Vagina (tissue), 2 donors: Measurements from ENCODE around the gene C10orf120. TPM values are rescaled to one million over a fixed set of nuclear protein-coding genes. Genes with fewer than 3 reads are reported as not detected.

Source experiments
- DNase-seq, 2 donors: peaks; one replicate each; pipeline ENCODE4 v3.0.0-alpha.2; 2017; ENCODE audit errors: extremely low spot score in 2 of 2
- H3K27ac ChIP-seq: fragments of 200-600 bp; sonication (generic); one replicate; pipeline ENCODE4 v1.5.1; 2019
- H3K27me3 ChIP-seq: fragments of 200-600 bp; sonication (generic); one replicate; pipeline ENCODE4 v1.5.1; 2019
- H3K36me3 ChIP-seq, 2 donors: fragments of 200-600 bp; sonication (generic); one replicate each; pipeline ENCODE4 v1.5.1; 2017 to 2019
- H3K4me1 ChIP-seq: fragments of 200-600 bp; sonication (generic); one replicate; pipeline ENCODE4 v1.5.1; 2019
- H3K4me3 ChIP-seq, 2 donors: fragments of 200-600 bp; sonication (generic); 1 replicate in 1 of 2; 2 replicates in 1 of 2; pipeline ENCODE4 v1.5.1; 2016 to 2019
- H3K9me3 ChIP-seq: fragments of 200-600 bp; sonication (generic); one replicate; pipeline ENCODE4 v1.5.1; 2019
- CTCF ChIP-seq, 3 experiments: fragments of 450-650 bp in 2 of 3; fragments of 200-600 bp in 1 of 3; sonication (generic) in 1 of 3; IDR thresholded peaks; one replicate each; pipeline ENCODE4 v1.5.1; 2017 to 2019; ENCODE audit warnings: antibody characterized with exemption in 3 of 3, mild to moderate bottlenecking in 2 of 3, moderate library complexity in 2 of 3
- POLR2A ChIP-seq, 2 donors: fragments of 450-650 bp; IDR thresholded peaks; one replicate each; pipeline ENCODE4 v1.6.1; 2017; ENCODE audit warnings: antibody characterized with exemption in 2 of 2, mild to moderate bottlenecking in 2 of 2, moderate library complexity in 2 of 2
- POLR2AphosphoS5 ChIP-seq, 2 donors: sonication (generic); formaldehyde crosslinking; IDR thresholded peaks; one replicate each; pipeline ENCODE4 v1.9.0; 2017; ENCODE audit warnings: antibody characterized with exemption in 2 of 2, mild to moderate bottlenecking in 2 of 2, low read depth in 1 of 2; ENCODE audit not compliant: insufficient read depth in 1 of 2
- intact Hi-C: fragments of 100-400 bp; cut with DNase I; formaldehyde crosslinking; loops from one replicate; pipeline ENCODE4 v1.15.1; 2023
- total RNA-seq: library from RNA; depleted of rRNA; stranded (reverse); fragments of >200 nt; gene quantifications from one replicate; pipeline ENCODE4 v1.2.3, GENCODE V29; 2016

The C10orf120 gene
- not detected for total RNA-seq

GRCh38 chr10:122699796-122700455 lies at the start of gene C10orf120:
Gene C10orf120, minus strand, starts transcription at chr10:122699846. Its CDS starts 56 bp downstream, at chr10:122699790.
- no peak within 1 kb of the TSS for H3K4me3 ChIP-seq
- no peaks in the 10 kb centered on the region for H3K9me3 ChIP-seq
- no peak for TF ChIP-seq POLR2A (IDR thresholded peaks at IDR 0.05)
- no peak for TF ChIP-seq POLR2AphosphoS5 (IDR thresholded peaks at IDR 0.05; ENCODE audit: insufficient read depth in 1 of 2, low read depth in 1 of 2)
- no peak for TF ChIP-seq CTCF (IDR thresholded peaks at IDR 0.05)
- no peaks in the 10 kb centered on the region for H3K4me1 ChIP-seq
- H3K27me3 ChIP-seq = no peaks in the 10 kb centered on the region
- intact Hi-C loops = loop anchor here (10.0 kb wide), 1 partner anchor 55 kb away; no protein-coding TSS in a partner anchor
- H3K36me3 ChIP-seq = no peaks in the 10 kb centered on the region
- H3K27ac ChIP-seq = no peak within 1 kb of the TSS
- no peak for DNase-seq

- no peaks in the 10 kb centered on the region for H3K4me1 ChIP-seq
- intact Hi-C loops = no loop called here
- no peak for DNase-seq
- H3K9me3 ChIP-seq = no peaks in the 10 kb centered on the region
- H3K36me3 ChIP-seq = no peaks in the 10 kb centered on the region
- H3K27me3 ChIP-seq = no peaks in the 10 kb centered on the region
- H3K27ac ChIP-seq = no peak overlapping the region
- H3K4me3 ChIP-seq = no peak overlapping the region
- TF ChIP-seq CTCF (IDR thresholded peaks at IDR 0.05) (no peak), POLR2AphosphoS5 (IDR thresholded peaks at IDR 0.05; ENCODE audit: insufficient read depth in 1 of 2, low read depth in 1 of 2) (no peak), POLR2A (IDR thresholded peaks at IDR 0.05) (no peak)
Observed at GRCh38 chr10:122748496-122748895, 48.9 kb upstream of the C10orf120 start.

- TF ChIP-seq POLR2AphosphoS5 (IDR thresholded peaks at IDR 0.05; ENCODE audit: insufficient read depth in 1 of 2, low read depth in 1 of 2) (no peak), POLR2A (IDR thresholded peaks at IDR 0.05) (no peak), CTCF (IDR thresholded peaks at IDR 0.05) (no peak)
- DNase-seq = no peak
- Histone ChIP-seq H3K36me3 (no peaks in the 10 kb centered on the region), H3K27me3 (no peaks in the 10 kb centered on the region), H3K4me3 (no peak overlapping the region), H3K4me1 (no peaks in the 10 kb centered on the region), H3K9me3 (no peaks in the 10 kb centered on the region), H3K27ac (no peak overlapping the region)
- intact Hi-C loops = no loop called here
Observed at GRCh38 chr10:122746408-122746807, 46.8 kb upstream of the C10orf120 start.

GRCh38 chr10:122744257-122744656 lies 44.6 kb upstream of the C10orf120 start:
- no peaks in the 10 kb centered on the region for H3K36me3 ChIP-seq
- no peak for DNase-seq
- no peaks in the 10 kb centered on the region for H3K9me3 ChIP-seq
- no peaks in the 10 kb centered on the region for H3K4me1 ChIP-seq
- no peaks in the 10 kb centered on the region for H3K27me3 ChIP-seq
- H3K4me3 ChIP-seq = no peak overlapping the region
- TF ChIP-seq CTCF (IDR thresholded peaks at IDR 0.05) (no peak), POLR2AphosphoS5 (IDR thresholded peaks at IDR 0.05; ENCODE audit: insufficient read depth in 1 of 2, low read depth in 1 of 2) (no peak), POLR2A (IDR thresholded peaks at IDR 0.05) (no peak)
- intact Hi-C loops = no loop called here
- H3K27ac ChIP-seq = no peak overlapping the region

GRCh38 chr10:122740640-122741039 lies 41.0 kb upstream of the C10orf120 start:
- Histone ChIP-seq H3K27ac (no peak overlapping the region), H3K27me3 (no peaks in the 10 kb centered on the region), H3K36me3 (no peaks in the 10 kb centered on the region), H3K9me3 (no peaks in the 10 kb centered on the region), H3K4me1 (no peaks in the 10 kb centered on the region), H3K4me3 (no peak overlapping the region)
- intact Hi-C loops = no loop called here
- no peak for DNase-seq
- TF ChIP-seq POLR2A (IDR thresholded peaks at IDR 0.05) (no peak), POLR2AphosphoS5 (IDR thresholded peaks at IDR 0.05; ENCODE audit: insufficient read depth in 1 of 2, low read depth in 1 of 2) (no peak), CTCF (IDR thresholded peaks at IDR 0.05) (no peak)
